NCI-H510A treated with DMSO at 0.1 percent for 48 hours (cell line): ENCODE data around the gene ICAM2.
"Not testable (repeated sequence)": the region's sequence is repeated elsewhere in the genome, so short reads cannot be mapped to it uniquely, and the experiment has no call there.

Experiments used
- DNase-seq: peaks from one replicate; lab custom pipeline; 2025; lab: John Stamatoyannopoulos, UW

ICAM2 gene

DNA sequence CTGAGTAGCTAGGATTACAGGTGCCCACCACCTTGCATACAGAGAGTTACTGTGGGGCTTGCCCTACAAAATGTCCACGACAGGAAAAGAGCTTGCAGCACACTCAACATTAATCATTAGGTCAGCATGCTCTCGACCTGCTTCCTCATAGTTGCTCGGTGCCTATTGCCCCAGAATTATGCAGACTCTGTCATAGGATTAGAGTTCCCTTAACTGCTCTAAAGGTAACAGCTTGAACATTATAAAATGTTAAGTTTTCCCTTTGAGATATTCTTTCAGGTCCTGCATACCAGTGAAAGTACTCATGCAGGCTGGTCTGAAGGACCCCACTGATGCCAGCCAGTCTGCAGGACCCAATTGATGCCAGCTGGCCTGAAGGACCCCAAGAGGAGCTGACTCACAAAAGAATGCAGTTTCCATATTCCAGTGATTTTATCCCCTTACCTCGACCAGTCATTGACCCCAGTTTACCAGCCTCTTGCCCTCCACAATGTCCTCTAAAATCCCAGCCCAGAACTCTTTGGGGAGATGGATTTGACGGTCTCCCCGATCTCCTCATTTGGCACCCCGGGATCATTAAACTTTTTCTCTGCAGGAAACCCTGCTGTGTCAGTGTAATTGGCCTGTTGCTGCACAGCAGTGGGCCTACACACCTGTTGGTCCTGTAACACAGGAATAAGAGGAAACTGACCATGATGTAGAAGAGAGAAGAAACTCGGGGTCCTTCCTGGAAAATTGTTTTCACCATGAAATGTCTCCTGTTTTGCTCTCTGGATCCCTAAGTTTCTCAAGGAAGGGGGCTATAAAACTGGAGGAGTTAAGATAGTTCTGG is 10.6 kb downstream of the ICAM2 start:
- no peak for DNase-seq

DNA sequence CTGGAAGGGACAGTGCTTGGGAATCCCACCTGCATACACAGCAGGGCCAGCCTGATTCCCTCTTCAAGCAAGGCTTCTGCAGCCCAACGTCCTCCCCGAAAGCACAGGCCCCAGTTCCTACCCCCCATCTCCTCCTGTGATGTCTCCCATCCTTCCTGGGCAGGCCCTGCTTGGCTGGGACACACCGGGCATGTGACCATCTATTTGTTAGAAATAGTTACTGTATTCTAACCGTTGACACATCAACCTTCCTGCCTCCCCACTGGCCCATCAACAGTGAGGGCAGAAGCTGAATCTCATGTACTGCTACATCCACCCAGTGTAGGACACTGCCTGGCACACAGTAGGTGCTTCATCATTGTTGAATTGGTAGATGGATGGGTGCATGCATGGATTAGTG is 11.6 kb downstream of the ICAM2 start:
- DNase-seq = no peak

DNA sequence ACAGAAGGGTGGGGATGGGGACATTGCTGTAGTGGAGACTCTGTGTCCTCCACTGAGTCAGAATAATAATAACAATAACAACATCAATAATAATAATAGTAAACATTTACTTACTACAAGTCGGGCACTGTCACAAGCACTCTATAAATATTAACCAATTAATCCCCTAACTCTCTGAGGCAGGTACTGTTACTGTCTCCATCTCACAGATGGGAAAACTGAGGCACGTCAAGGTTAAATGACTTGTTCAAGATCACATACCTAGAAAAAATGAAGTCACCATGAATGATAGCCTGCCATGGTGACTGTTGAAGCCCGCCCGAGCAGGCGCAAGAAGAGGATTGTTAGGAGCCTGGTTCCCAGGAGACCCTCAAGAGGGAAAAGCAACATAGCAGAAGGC is 12.1 kb downstream of the ICAM2 start:
- DNase-seq = no peak

DNA sequence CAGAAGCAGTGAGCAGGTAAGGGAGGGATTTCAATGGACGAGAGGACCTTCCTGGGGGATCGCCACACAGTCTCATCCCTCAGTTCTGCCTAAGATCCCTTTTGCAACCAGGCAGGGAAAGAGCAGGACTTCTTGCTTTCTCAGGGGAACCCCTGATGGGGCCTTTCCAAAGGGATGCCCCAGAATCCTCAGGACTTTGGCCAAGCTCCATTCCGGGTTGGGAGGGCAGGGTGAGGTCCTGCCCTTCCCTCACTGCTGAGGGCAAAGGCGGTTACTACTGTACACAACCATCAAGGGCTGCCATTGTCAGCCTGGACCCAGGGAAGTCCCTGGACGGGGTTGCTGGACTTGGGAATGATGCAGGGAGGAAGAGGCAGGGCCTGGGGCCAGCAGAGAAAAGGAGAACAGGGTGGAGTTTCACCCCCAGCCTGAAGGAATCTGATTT is 12.6 kb downstream of the ICAM2 start:
- DNase-seq = no peak

DNA sequence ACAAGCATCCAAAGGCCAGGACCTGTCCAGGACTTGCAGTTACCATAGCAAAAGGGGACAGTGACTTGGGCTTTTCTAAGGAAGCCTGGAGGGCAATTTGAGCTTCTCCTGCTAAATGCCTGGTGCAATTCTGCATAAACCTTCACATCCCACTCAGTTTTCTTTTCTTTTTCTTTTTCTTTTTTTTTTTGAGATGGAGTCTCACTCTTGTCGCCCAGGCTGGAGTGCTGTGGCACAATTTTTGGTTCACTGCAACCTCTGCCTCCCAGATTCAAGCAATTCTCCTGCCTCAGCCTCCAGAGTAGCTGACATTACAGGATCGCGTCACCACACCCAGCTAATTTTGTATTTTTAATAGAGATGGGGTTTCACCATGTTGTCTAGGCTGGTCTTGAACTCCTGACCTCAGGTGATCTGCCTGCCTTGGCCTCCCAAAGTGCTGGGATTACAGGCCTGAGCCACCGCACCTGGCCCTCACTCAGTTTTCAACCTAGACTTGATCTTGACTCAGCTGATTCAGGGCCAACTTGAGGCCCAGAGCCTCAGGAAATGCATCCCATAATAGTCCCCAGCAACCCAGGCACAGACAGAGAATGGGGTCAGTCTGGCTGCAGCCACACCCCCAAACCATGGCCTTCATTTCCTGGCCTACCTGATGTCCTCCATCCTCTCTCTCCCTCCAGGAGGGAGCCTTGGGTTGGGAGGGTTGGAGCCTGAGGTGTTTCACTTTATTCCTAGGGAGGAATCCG is 13.2 kb downstream of the ICAM2 start:
- DNase-seq = not testable (repeated sequence)

DNA sequence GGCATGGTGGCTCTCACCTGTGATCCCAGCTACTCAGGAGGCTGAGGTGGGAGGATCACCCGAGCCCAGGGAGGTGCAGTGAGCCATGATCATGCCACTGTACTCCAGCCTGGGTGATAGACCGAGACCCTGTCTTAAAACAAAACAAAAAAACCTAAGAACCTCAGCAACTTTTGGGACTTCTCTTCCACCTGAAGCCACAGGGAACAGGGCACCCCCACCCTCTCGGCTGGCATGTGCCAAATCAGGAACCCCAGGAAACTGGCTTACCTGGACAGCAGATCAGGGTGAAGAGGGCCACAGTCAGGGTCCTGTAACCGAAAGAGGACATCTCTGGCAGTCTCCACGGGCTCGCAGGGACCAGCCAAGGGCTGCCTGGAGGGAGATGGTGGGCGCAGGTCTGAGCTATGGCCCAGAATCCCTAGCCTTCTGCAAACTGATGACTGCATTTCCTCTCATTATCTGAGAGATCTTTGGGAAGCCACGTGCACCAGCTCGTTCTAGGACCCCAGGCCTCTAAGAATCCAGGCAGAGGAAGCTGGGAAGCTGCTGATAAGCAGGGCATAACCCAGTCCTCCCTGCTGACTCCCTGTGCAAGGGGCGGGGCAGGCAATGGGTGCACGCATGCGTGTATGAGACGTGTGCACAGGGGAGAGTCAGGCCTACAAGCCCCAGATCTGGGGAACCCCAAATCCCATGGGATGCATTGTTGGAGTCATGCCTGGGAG is 13.9 kb downstream of the ICAM2 start:
- DNase-seq = no peak

DNA sequence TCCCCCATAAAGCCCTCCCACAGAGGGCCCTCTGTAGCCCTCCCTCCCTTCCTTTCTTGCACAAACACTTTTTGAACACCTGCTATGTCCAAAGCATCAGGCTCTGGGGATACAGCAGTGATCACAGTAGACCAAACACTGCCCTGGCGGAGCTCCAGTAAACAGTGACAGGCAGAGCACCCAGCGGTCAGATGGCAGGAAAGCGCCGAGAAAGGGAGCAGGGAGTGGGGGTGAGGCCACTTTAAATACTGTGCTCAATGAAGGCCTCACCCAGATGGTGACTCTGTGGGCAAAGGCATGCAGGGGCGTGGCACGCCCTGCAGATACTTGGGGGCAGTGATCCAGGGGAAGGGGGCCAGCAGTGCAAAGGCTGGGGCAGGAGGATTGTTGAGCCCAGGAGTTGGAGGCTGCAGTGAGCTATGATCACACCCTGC is 14.7 kb downstream of the ICAM2 start:
- DNase-seq = peak; percentile 92

DNA sequence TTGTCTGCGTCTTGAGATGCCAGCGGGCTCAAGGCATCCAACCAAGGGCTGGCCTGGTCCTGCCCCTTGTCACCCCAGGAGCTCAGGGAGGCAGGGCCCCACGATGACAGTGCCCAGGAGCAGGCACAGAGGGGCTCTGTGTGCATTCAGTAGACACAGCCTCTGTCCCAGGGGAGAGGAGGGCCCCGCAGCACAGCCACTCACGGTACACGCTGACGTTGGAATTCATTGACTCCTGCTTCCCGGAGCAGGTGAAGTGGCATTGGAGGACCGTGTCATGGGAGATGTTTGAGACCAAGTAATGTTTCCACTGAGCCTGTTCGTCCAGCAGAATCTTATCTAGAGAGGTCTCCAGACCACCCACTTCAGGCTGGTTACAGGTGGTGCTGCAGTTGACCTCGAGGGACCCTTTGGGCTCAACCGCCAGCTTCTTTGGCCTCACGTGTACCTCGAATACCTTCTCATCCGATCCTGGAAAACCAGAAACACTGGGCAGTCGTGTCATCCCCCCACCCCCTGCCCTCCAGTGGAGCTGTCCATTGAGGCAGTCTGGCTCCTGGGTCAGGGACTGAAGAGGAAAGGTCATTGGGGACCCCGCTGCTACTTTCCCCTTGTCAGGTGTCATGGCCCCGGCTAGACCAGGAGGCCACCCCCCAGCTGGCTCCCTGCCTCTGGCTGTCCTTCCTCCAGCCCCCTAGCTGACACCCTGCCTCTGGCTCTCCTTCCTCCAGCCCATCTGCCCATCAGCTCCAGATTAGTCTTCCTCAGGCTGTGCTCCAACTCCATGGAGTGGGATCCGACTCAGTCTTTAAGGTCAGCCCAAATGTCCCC is 15.3 kb downstream of the ICAM2 start:
- DNase-seq = no peak

DNA sequence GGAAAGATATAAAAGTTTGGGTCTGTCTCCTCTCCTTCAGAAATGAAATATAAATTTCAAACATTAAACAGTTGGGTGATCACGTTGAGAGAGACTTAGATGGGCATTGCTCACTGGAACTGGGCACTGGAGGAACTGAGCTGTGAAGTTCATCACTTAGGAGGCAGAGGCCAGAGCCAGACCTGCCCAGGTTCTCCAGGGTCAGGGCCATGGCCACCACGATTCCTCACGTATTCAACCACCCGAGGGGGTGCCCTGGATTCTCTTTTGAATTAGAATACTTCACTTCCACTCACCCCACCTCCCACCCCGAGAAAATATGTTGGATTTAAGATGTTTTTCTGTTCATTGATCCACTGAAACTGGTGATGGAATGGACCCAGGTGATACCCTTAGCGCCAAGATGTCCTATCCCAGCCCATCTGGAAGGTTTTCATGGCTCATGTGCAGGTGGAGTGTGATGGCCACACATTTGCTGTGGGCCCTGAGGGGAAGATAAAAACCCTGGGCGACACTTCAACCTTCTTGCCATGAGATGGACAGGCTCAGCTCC is 16.1 kb downstream of the ICAM2 start:
- no peak for DNase-seq

DNA sequence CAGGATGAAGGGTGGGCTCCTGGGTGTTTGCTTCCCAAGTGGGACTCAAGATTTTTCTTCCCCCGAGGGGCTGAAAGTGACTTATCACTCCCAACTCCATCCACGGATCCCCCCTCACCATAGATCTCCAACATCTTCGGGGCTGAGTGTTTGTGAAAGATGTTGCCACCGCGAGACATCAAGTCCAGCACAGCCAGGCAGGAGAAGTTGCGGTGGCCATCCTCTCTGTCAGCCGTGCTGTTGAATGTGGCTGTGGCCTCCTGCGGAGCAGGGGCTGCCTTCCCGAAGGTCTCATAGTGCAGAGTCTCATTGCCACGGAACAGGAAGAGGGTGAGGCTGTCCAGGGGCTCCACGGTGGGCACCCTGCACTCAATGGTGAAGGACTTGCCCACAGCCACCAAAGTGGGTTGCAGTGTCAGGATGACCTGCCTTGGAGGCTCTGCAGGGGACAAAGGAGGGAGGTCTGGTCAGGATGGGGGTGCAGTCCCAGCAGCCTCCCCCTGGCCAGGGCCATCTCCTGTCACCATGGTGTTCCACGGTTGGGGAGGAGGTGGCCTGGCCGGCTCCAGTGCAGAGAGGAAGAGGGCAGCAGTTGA is 16.8 kb downstream of the ICAM2 start:
- no peak for DNase-seq

DNA sequence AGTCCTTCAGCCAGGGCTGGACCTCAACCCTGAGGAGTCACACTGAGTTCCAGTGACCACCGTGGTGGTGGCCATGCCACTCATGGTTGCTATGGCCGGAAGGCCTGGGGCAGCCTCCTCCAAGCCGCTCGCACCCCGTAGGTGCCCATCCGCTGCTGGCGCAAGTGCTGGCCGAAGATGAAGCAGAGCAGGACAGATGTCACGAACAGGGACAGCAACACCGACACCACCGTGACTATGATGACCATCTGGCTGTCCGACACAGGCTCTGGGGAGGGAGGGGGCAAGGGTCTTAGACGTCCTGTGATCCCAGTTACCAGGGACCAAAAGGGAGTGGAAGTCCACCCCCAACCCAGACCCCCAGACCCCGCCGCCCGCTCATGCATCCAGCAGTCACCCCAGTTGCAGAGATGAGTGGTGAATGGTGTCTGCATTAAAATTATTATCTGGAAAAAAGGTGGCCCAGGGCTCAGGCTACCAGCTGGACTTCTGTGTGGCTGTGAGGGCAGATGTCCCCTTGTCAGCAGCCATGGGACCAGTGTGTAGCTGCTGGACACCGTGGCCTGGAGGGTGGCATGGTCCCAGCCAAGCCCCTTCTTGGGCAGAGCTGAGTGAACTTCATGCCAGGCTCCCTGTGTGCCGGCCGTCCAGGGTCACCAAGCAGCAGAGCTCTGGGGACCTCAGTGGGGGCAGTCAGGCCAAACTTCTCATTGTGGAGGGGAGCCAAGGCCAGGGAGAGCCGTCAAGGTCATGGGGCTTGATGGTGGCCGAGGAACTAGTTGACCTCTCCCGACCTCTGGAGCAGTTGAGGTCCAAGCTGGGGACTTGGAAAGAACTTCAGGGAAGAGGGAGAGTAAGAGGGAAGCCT is 17.5 kb downstream of the ICAM2 start:
- DNase-seq = no peak

DNA sequence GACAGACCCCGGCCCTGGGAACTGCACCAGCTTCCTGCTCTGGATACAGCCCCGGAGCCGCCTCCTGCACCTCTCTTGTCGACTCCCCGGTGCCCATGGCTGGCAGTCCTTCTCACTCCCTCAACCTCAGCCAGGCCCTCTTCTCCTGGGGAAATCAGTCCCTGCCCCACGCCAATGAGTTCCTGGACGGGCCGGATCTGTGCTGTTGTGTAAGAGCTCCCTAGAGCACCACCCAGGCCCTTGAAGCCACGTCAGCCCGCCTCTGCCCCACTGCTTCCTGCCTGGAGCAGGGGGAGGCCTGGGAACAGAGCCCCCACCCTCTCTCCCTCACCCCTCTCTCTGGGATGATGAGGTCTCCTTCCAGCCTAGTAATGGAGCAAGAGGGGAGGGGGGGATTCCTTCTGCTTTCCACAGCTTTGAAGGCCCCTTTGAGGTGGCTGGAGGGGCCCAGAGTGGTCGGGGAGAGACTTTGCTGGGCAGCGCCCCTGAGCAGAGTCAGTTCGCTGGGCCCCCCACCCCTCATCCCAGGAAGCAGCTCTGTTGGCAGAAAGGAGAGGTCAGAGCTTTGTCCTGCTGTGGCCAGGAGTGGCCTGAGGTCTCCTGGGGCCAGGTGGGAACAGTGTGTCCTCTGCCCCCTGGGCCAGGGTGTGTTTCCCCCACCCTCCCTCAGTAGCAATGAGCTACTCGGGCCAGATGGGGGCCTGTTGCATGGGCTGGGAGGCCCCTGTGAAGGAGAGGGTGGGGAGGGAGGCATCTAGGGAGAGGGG is 18.5 kb downstream of the ICAM2 start:
- DNase-seq = no peak

DNA sequence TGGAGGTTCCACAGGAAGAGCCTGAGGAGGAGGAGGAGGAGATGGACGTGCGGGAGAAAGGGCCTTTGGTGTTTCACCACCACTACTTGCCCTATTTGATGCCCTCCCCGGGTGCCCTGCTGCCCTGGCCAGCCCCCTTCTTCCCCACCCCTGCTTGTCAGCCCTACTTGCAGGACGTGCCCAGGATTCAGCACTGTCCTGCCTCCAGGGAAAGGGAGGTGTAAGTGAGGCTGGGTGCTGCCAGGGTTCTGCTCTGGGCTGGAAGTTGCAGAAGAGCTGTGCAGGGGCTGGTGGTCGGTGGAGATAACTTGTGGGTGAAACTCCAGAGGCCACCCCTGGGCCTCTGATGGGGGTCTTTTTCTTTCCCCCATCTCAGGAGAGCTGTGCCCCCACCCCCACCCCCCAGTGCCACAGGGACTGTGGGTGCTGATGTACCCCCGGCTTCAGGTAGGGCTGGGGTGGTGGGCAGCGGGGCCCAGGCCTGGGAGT is 19.3 kb downstream of the ICAM2 start:
- DNase-seq = no peak

DNA sequence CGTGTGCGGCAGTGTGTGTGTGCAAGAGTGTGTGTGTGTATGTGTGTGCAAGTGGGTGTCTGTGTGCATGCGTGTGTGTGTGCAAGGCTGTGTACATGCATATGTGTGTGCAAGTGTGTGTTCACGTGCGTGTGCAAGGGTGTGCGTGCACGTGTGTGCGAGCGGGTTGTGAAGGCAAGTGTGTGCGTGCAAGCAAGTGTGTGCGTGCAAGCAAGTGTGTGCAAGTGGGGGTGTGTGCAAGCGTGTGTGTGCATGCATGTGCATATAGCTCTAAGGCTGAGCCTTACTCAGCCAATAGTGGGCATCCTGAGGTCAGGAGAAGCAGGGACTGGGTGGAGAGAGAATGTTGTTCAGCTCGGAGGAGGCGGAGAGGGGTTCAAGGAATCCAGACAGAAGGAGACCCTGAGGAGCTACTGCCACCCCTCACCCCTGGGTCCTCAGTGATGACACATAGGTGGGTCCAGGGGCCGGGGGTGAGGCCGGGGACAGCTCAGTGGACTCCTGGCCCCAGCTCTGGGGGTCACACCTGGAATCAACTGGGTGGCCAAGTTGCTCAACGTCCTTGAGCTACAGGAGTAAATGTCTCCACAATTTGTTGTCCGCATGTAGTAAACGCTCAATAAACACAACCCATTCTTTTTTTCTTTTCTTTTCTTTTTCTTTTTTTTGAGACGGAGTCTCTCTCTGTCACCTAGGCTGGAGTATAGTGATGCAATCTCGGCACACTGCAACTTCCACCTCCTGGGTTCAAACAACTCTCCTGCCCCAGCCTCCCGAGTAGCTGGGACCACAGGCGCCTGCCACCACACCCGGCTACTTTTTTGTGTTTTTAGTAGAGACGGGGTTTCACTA is 20.5 kb downstream of the ICAM2 start:
- DNase-seq = no peak

DNA sequence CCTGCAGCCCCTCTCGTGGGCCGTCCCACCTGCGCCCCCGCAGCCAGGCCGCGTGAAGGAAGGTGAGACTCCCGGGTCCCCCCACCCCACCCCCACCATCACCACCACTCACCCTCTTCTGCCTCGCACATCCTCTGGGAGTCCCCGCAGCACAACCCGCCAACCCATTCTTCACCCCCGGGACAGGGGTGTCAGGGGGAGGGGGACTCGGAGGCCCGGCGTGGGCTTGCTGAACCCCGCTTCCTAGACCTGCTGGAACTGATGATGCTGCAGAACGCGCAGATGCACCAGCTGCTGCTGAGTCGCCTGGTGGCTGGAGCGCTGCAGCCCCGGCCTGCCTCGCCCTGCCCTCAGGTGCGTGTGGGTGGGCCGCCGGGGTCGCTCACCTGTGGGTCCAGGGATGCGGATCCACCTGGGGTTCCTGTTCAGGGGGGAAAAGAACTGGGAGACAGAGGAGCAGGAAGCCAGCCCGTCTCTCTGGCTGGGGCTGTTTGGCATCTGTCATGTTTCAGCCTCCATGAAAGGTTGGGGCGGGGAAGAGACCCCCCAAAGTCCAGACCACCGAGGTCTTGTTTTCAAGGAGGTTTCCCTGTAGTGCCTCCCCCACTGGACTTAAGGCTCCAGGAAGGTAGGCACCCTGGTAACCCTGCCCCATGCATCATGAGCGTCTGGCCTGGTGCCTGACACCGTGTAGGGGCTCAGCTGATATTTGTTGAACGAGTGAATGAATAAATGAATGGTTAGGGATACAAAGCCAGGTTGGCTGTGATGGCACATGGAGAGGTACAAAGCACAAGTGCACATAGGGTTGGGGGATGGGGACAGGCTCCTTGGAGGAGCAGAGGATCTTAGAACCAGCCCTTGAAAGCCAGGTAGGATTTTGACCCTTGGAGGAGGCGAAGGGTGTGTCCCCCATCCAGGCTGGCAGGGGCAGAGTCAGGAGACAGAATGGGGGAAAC is 21.4 kb downstream of the ICAM2 start:
- no peak for DNase-seq

DNA sequence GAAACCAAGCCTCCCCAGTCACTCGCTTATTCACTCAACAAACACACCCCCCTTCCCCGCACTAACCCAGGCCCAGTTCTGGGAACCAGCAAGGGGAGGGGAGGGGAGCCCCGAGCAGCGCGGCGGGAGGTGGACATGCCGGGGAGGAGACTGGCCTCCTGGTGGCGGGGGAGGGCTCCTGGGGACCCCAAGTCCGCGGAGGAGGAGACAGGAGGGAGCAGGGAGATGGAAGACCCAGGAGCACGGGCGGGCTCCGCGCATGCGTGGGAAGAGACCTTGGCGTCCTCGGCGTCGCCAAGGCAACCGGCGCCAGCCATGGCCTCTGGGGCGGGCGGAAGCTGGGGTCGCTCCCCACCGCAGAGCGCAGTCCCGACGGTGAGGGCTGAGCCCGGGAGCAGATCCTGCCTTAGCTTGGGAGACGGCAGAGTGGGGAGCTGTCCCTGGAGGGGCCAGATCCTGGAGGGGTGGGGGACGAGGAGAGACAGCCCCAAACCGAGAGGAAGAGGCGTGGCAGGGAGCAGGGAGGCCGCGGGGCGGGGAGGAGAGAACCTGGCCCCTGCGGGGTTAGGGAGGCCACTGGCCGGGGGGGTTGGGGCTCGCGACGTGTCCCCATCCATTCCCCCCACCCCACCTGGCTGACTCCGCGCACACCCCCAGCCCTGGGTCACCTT is 22.2 kb downstream of the ICAM2 start, which contains the start of gene PRR29:
TSS of gene PRR29 (plus strand) at position 302 of the 671 bp plus-strand sequence. CDS start at position 316, 14 bp downstream.
- peak; percentile 62 for DNase-seq
